Measurements from ENCODE around the gene FMNL1.

The FMNL1 gene

DNA sequence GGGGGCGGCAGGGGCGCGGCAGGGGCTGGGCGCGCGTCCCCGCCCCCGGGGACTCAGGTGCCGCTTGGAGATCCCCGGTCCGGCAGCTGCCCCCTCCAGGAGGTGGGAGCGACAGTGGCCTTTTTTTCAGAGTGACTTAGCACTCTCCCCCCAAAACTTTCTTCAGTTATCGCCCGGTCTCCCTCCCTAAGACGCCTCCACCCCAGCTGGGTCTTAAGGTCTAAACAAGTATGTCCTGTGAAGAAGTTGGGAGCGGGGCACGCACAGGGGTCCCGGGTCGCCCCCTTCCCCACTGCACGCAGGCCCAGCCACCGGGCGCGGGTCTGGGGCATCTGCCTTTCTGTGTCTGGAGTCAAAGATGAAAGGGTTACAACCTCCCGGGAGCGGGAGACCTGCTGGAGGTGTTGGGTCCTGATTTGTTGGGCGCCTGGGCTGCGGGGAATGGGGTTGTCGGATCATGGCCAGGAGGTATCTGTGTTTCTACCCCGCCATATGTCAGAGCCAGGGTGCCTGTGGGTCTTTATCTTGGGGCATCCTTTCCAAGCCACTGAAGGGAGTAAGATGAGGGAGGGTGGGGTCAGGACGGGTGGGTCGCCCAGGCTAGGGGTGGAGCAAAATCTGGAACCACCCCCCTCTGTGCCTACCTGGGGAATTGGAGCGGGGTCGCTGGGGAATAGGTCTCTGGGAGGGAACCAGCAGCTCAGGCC, 757 bp downstream of the FMNL1 start:
- peak; percentile 59 for FAIRE-seq
- no peak for DNase-seq (ENCODE audit: insufficient read length, low spot score)

DNA sequence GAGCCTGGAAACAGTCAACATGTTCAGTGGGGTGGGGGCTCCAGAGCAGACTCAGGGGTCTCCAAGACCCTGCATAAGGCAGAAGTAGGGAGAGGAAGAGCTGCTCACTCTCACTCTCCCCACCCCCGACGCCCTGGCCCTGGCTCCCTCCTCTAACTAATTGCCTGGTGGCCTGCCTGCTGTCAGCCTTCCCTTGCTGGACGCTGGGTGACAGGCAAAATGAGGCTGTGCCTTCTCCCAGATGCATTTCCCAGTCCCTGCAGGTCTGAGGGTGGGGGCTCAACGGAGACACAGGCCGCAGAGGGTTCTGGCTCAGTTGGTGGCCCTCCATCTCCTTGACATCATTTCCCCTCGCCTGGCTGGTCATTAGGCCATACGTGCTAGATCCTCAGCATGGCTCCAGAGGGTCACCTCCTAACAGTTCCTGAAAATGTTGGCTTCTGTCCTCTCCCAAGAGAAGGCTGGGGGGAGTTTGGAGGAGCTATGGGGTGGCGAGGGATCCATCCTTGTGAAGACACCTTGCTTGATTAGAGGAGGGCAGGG, 1.4 kb downstream of the FMNL1 start:
- DNase-seq (ENCODE audit: insufficient read length, low spot score) (no peak), FAIRE-seq (no peak)

DNA sequence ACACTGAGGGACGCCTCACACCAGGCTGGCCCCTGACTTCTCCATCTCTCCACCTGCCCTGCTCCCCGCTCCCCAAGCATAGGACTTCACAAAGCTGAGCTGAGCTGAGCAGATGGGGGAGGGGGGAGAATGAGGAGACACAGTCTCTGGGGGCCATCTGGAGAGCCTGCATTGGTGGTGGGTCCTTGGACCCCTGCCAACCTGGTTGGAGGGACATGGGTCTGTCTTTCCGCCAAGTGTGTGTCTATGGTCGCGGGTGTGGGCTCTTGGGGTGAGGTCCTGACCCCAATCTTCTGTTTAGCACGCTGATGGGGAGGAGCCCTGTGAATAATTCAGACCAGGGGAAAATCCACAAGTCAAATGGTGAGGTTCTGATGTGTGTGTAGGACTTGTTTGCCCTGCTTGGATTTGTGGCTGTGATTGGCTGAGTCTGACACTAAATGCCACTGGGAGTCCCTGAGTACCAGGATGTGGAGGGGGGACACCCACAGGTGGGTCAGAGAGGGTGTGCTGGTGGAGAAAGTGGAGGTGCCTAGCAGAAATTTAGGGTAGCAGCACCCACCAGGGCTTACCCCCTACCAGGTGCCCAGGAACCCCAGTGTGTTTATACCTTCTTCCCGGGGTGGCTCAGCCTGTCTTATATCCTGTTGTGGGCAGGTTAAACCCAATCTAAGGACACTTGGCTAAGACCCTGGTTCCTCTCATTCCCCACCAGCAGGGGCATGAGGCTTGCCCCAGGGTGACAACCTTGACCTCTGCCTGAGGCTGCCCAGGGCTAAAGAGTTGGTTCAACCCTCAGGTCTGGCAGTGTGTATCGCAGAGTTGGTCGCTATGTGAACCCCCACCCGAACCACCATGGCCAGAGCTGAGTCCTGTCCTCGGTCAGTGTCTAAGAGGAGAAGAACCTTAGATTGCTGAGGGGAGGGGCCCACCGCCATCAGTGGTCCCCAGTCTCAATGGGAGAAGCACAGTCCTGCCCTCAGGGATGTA, 2.1 kb downstream of the FMNL1 start:
- DNase-seq (ENCODE audit: insufficient read length, low spot score), result no peak
- peak; percentile 89 for FAIRE-seq

DNA sequence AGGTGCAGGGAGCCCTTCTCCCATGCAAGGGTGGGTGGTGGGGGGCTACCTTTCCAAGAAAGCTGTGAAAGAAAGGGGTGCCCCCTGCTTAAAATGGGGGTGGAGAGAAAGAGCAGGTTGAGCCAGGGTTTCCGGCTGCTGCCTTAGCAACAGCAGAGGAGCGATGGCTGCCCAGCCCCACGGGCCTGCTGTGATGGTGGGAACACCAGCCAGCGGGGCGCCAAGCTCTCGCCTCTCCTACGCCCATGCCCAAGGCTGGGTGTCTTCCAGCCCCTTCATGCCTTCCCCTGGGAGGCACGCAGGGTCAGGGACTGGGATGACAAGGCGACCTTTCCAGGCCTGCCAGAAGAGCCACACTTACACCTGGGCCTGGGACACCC, 3.0 kb downstream of the FMNL1 start:
- DNase-seq (ENCODE audit: insufficient read length, low spot score) (no peak), FAIRE-seq (no peak)

GRCh38 chr17:45225051-45225700, 3.5 kb downstream of the FMNL1 start:
- peak; percentile 79 for FAIRE-seq
- no peak for DNase-seq (ENCODE audit: insufficient read length, low spot score)

DNA sequence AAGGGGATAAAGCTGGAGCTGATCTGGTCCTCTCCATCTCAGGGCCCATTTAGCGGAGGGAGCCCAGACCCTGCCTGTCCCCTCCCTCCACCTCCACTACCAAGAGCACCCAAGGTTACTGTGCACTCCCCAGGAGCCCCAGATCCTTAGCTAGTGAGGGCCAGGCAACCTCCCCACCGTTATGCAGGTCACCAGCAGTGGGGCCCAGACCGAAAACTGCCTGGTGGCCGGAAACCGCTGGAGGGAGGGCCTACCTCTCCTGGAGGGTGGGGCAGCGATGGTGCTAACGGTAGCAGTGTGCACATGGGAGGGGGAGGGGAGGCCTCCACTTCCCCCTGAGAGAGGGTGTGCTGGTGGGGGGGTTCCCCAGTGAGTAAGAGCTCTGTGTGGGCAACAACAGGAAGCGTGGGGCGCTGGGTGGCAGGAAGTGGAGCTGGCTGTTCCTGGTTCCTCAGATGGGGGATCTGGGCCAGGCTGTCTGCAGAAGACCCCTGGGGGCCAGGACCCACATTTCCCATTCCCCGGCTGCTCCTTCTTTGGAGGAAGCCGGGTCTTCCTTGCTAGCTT, 4.4 kb downstream of the FMNL1 start:
- DNase-seq (ENCODE audit: insufficient read length, low spot score) (peak; percentile 82), FAIRE-seq (peak; percentile 98)

DNA sequence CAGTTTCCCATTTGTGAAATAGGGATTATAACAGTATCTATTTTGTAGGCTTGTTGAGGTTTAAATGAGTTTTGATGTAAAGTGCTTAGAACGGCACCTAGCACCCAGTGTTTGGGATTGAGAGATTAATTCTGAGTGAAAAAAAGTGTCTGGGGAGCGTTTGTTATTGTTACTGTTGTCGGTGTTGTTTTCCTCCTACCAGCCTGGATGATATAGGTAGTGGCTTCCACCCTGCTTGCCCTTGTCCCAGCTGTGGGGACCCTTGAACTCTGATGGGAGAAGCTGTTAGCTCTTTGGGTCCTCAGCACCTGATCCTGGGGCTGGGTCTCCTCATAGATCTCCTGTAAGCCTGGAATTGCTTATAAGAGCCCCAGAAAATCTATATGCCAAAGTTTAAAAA, 4.9 kb downstream of the FMNL1 start:
- DNase-seq (ENCODE audit: insufficient read length, low spot score) (no peak), FAIRE-seq (no peak)

DNA sequence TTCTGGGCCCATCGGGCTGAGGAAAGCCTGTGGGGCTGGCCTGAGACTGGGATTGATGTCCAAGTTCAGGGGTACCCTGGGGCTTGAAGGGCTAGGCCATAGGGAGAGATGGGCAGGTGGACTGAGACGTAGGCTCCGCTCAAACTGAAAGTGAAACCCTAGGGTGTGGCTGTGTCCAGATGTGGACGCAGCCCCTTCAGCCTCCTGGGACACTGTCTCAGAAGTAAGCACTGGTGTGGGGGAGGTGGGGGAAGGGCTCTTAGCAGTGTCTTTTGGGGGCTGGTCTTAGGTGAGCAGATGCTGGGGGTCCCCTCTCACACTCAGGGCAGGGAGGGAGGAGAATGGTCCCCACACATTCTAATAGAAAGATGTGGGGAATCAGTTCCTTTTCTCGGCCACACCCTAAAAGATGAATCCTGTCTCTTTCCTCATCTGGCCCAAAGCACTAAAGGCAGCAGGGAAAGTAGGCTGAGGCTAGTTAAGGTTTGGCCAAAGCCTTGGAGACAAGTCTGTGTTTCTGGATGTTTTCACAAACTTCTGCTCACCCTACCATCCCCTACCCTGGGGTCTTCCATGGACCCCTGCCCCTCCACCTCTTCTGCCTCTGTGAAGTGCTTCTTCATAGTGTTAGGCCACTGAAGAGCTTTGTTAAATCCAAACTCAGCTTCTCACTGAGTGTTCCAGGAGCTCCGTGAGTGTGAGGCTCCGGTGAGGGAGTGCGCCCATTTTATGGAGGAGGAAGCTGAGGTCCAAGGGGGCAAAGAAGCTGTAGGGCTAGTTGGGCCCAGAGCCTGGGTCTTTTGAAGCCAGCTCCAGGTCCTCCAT, 5.6 kb downstream of the FMNL1 start:
- FAIRE-seq, result no peak
- no peak for DNase-seq (ENCODE audit: insufficient read length, low spot score)

GRCh38 chr17:45227926-45228762, 6.5 kb downstream of the FMNL1 start:
- no peak for FAIRE-seq
- DNase-seq (ENCODE audit: insufficient read length, low spot score), result no peak

DNA sequence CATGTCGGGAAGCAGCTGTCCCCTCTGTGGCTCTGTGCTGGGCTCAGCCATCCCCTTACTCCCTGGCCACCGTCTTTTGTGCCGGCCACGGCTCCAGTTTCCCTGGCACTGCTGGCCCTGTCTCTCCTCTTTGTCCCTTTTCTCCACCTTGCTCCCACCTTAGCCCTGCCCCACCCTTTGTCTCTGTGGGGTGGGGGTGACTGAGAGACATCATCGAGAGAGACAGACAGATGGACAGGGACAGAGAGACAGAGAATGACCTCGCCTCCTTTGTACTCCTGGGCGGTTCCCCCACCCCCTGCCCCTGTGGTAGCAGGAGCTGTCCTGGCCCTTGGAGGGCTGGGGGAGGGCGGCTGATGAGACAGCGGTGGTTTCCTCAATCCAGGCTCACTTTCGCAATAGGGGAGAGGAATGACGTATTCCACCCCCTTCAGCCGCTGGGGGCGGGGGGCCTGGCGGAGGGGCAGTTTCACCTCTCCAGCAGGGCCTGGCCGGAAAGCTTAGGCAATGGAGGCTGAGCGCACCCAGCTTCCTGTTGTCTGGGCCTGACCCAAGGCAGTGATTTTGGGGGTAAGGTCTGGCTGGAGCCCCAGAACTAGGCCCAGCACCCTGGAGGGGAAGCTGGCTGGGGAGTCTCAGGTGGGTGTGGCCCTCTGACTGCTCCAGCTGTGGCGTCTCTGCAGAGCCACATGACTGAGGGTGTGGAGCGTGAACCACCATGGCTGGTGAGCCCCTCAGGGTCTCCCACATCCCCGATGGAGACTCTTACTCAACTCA, 7.3 kb downstream of the FMNL1 start:
- peak; percentile 90 for FAIRE-seq
- DNase-seq (ENCODE audit: insufficient read length, low spot score), result peak; percentile 80

DNA sequence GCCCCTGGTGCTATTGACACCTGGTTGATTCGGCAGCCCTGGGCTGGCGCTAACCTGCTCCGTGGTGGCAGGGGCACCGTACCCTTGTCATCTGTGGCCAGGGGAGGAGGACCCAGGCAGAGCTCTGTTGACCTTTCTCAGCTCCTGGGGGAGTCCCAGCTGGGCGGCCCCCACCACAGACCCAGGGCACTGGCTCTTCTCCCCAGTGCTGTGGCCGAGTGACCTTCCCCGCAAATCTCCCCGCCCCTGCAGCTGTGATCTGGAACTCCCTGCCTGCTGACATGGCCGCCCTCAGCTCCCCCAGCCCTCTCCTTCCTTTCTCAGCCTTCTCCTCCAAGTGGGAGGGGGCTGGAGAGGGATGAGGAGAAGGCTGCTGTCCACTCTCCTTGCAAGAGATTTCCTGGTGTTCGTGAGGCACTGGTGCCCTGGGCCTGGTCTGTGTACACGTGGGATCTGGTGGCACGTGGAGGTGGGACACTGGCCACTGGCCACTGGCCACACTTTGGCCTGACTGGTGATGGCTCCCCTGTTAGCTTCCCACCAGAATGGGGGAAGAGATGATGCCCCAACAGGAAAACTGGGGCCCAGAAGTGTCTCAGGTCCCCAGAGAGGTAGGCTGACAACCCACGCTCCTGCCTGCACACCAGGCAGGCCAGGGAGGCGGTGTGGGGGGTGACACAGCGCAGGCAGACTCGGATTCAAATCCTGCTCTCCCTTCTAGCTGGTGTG, 8.2 kb downstream of the FMNL1 start:
- DNase-seq (ENCODE audit: insufficient read length, low spot score) (no peak), FAIRE-seq (no peak)

DNA sequence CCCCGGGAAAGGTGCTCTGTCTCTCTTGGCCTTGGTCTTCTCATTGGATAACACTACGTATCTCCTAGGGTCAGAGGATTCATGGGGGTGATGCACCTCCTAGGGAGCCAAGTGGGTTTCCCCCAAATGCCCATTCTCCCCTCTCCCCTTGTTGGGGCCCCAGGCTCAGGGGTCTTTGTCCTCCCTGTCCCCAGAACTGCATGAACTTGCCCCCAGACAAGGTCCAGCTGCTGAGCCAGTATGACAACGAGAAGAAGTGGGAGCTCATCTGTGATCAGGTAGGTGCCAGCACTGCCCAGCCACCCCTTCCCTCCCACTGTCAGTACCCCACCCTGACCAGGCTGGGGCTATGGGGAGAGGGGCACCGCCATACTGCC, 8.7 kb downstream of the FMNL1 start:
- DNase-seq (ENCODE audit: insufficient read length, low spot score), result no peak
- FAIRE-seq, result no peak

DNA sequence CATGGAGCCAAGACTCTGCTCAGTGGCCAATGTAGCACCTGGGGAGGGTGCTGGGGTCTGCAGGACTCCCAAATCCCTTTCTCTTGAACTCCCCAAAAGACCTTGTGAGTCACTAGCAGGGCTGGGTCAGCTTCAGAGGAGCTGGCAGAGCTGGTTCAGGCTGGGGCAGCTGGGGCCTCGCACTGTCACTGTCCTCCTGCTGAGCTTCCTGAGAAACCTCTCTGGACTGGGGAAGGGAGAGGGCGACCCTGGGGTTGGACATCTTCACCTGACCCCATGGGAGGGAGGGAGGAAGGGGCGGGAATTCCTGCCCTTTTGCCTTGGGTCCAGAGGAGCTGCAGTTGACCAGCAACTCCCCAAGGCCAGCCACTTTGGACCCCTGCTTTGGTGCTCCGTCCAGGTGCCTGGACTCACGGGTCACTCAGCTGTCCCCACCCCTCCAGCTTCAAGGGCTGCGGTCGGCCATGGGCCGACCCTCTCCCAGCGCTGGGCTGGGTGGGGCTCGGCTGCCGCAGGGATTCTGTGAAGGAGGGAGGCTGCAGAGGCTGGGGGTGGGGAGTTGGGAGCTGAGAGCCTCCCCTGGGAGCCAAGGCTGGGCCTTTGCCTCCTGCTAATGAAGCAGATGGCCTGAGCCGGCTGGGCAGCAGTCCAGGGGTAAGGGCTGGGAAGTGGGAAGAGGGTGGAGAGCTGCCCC, 9.2 kb downstream of the FMNL1 start:
- DNase-seq (ENCODE audit: insufficient read length, low spot score) (no peak), FAIRE-seq (no peak)

GRCh38 chr17:45231481-45232116, 9.9 kb downstream of the FMNL1 start:
- FAIRE-seq (no peak), DNase-seq (ENCODE audit: insufficient read length, low spot score) (no peak)

DNA sequence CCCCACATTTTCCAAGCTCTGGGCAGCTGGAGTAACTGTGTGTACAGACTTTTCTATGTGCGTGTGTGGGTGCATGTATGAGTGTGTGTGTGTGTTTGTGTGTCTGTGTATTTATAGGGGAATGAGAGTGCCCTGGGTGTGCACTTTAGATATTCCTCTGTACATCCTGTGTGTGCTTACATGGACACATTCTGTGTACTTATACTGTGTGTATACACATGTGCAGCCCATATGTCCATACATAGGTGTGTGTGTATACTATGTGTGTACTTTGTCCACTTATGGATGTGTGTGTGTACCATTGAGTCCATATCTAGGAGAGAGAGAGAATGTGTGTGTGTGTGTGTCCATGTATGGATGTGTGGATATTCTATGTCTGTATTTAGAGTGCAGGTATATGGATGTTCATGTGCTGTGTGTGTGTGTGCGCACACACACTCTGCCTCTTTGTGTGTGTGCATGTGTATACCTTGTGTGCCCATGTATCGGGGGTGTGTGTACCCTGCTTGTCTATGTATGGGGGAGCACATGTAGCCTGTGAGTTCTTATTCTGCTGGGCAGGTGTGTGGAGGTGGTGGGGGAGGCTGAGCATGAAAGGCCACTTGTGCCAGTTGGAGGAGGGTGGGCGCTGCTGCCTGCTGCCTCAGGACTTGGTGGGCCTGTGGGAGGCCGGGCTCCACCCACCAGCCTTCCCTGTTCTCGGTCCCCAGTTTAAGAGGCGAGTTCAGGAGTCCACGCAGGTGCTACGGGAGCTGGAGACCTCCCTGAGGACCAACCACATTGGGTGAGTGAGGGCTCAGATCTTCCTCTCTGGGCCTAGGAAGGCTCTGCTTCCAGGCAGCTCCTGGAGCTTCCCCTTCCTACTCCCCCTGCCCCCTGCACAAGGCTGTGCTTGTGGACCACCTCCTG, 11.1 kb downstream of the FMNL1 start:
- DNase-seq (ENCODE audit: insufficient read length, low spot score), result no peak
- FAIRE-seq, result no peak
